ENCODE results near the gene NTM.

DNA sequence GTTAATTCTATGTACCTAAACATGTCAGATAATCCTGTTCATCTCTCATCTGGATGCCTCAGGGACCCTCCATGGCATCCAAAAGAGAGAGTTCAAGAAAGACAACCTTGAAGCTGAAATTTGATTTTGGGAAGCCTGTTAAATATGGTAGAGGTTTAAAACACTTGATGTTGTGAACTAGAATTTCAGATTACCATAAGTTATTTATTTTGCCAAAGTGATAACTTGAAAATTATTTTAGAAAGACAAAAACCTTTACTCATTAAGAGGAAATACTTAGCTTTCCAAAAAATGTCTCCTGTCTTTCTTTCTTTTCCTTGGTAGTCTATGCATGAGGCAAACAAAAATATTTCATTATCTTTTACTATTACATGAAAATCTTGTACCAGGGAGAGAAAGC lies 714.0 kb downstream of the NTM start:
- TF ChIP-seq POLR2AphosphoS5 (IDR thresholded peaks at IDR 0.05; ENCODE audit: low read depth, low read length) (no peak), TAF1 (IDR thresholded peaks at IDR 0.05; ENCODE audit: low read depth, low read length) (no peak), POLR2A (IDR thresholded peaks at IDR 0.05; ENCODE audit: low read depth, low read length) (no peak), SPI1 (IDR thresholded peaks at IDR 0.05; ENCODE audit: low read depth, low read length) (no peak)

All from GM12891 (cell line).